Measurements from ENCODE around the gene PTPRM. TPM values are rescaled to one million over a fixed set of nuclear protein-coding genes. Genes with fewer than 3 reads are reported as not detected.

Gene PTPRM
- polyA plus RNA-seq, 1 donor (not counting 4 experiments of a cell fraction or from before 2014, with no cell fraction given): 54.5 TPM

DNA sequence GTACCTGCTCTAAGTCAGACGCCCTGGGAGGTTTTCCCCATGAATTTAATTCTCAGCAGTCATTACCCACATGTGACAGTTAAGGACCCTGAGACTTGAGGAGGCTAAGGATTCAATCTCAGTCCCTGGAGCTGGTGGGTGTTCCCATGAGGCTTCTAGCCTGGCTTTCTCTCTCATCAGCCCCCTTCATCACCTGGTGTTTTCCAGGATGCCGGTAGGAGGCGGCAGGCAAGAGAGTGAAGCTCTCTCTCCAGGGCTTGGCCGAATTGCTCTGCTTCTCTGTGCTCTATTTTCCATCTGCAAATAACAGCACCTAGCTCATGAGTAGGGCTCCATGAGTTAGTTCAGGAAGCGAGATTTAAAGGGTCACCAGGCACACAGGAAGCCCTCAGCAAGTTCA, 241.9 kb downstream of the PTPRM start:
- Histone ChIP-seq H3K9me3 (ENCODE audit: control insufficient read depth, low read depth, low read length) (no peaks in the 10 kb centered on the region), H3K4me3 (ENCODE audit: control insufficient read depth in 2 of 3, extremely low read depth in 1 of 3, insufficient read depth in 2 of 3, low read depth in 1 of 3, low read length in 3 of 3) (no peak overlapping the region), H3K9ac (ENCODE audit: control insufficient read depth, extremely low read depth, insufficient read depth, low read length) (no peak overlapping the region), H3K27ac (ENCODE audit: control insufficient read depth, insufficient read depth, low read length) (no peak overlapping the region), H3K27me3 (ENCODE audit: control insufficient read depth, extremely low read depth, insufficient read depth, low read length) (no peaks in the 10 kb centered on the region), H2AFZ (ENCODE audit: control insufficient read depth, low read length) (no peak overlapping the region), H3K4me2 (ENCODE audit: control insufficient read depth, extremely low read depth, insufficient read depth, low read depth, low read length) (no peak overlapping the region), H3K79me2 (ENCODE audit: control insufficient read depth, insufficient read depth, low read length) (no peaks in the 10 kb centered on the region), H3K9me1 (ENCODE audit: control insufficient read depth, extremely low read depth, insufficient read depth, low read length) (no peaks in the 10 kb centered on the region), H3K4me1 (ENCODE audit: control insufficient read depth, extremely low read depth, insufficient read depth, low read length) (peaks cover 9% of the 10 kb centered on the region), H4K20me1 (ENCODE audit: control insufficient read depth, extremely low read depth, insufficient read depth, low read length) (no peaks in the 10 kb centered on the region), H3K36me3 (ENCODE audit: control insufficient read depth in 2 of 2, extremely low read depth in 1 of 2, insufficient read depth in 2 of 2, low read length in 2 of 2) (no peaks in the 10 kb centered on the region)
- DNase-seq (ENCODE audit: low read depth, low spot score) (no peak), FAIRE-seq (no peak)
- TF ChIP-seq EZH2 (IDR thresholded peaks at IDR 0.05; ENCODE audit: low read length): no peak
- dilution Hi-C loops (cut with MboI; ENCODE audit: extremely low pct_ligation_motif_present, low sequenced_read_pairs): no loop called here

- no peaks in the 10 kb centered on the region for H3K79me2 ChIP-seq (ENCODE audit: control insufficient read depth, insufficient read depth, low read length)
- DNase-seq (ENCODE audit: low read depth, low spot score): no peak
- peaks cover 9% of the 10 kb centered on the region for H3K4me1 ChIP-seq (ENCODE audit: control insufficient read depth, extremely low read depth, insufficient read depth, low read length)
- no peaks in the 10 kb centered on the region for H3K27me3 ChIP-seq (ENCODE audit: control insufficient read depth, extremely low read depth, insufficient read depth, low read length)
- no peaks in the 10 kb centered on the region for H3K9me1 ChIP-seq (ENCODE audit: control insufficient read depth, extremely low read depth, insufficient read depth, low read length)
- H3K9ac ChIP-seq (ENCODE audit: control insufficient read depth, extremely low read depth, insufficient read depth, low read length): no peak overlapping the region
- no peak overlapping the region for H3K4me3 ChIP-seq (ENCODE audit: control insufficient read depth in 2 of 3, extremely low read depth in 1 of 3, insufficient read depth in 2 of 3, low read depth in 1 of 3, low read length in 3 of 3)
- dilution Hi-C loops (cut with MboI; ENCODE audit: extremely low pct_ligation_motif_present, low sequenced_read_pairs): no loop called here
- no peak overlapping the region for H3K27ac ChIP-seq (ENCODE audit: control insufficient read depth, insufficient read depth, low read length)
- no peak overlapping the region for H2AFZ ChIP-seq (ENCODE audit: control insufficient read depth, low read length)
- no peaks in the 10 kb centered on the region for H3K9me3 ChIP-seq (ENCODE audit: control insufficient read depth, low read depth, low read length)
- no peak overlapping the region for H3K4me2 ChIP-seq (ENCODE audit: control insufficient read depth, extremely low read depth, insufficient read depth, low read depth, low read length)
- no peaks in the 10 kb centered on the region for H3K36me3 ChIP-seq (ENCODE audit: control insufficient read depth in 2 of 2, extremely low read depth in 1 of 2, insufficient read depth in 2 of 2, low read length in 2 of 2)
- TF ChIP-seq CTCF (optimal IDR thresholded peaks at IDR 0.05 in 1 of 3, IDR thresholded peaks at IDR 0.05 in 1 of 3, conservative IDR thresholded peaks at IDR 0.05 in 1 of 3; ENCODE audit: extremely low read depth in 1 of 3, insufficient read depth in 2 of 3, low read length in 3 of 3) (no peak), EZH2 (IDR thresholded peaks at IDR 0.05; ENCODE audit: low read length) (no peak)
- no peaks in the 10 kb centered on the region for H4K20me1 ChIP-seq (ENCODE audit: control insufficient read depth, extremely low read depth, insufficient read depth, low read length)
- no peak for FAIRE-seq
Measured at GRCh38 chr18:7809455-7809854, 242.3 kb downstream of the PTPRM start.

GRCh38 chr18:7809978-7810377, 242.9 kb downstream of the PTPRM start:
- Histone ChIP-seq H3K4me2 (ENCODE audit: control insufficient read depth, extremely low read depth, insufficient read depth, low read depth, low read length) (no peak overlapping the region), H3K9me3 (ENCODE audit: control insufficient read depth, low read depth, low read length) (peaks cover under 1% of the 10 kb centered on the region), H3K36me3 (ENCODE audit: control insufficient read depth in 2 of 2, extremely low read depth in 1 of 2, insufficient read depth in 2 of 2, low read length in 2 of 2) (no peaks in the 10 kb centered on the region), H3K9me1 (ENCODE audit: control insufficient read depth, extremely low read depth, insufficient read depth, low read length) (no peaks in the 10 kb centered on the region), H4K20me1 (ENCODE audit: control insufficient read depth, extremely low read depth, insufficient read depth, low read length) (no peaks in the 10 kb centered on the region), H2AFZ (ENCODE audit: control insufficient read depth, low read length) (no peak overlapping the region), H3K4me1 (ENCODE audit: control insufficient read depth, extremely low read depth, insufficient read depth, low read length) (peaks cover 9% of the 10 kb centered on the region), H3K9ac (ENCODE audit: control insufficient read depth, extremely low read depth, insufficient read depth, low read length) (no peak overlapping the region), H3K27ac (ENCODE audit: control insufficient read depth, insufficient read depth, low read length) (no peak overlapping the region), H3K4me3 (ENCODE audit: control insufficient read depth in 2 of 3, extremely low read depth in 1 of 3, insufficient read depth in 2 of 3, low read depth in 1 of 3, low read length in 3 of 3) (no peak overlapping the region), H3K79me2 (ENCODE audit: control insufficient read depth, insufficient read depth, low read length) (no peaks in the 10 kb centered on the region), H3K27me3 (ENCODE audit: control insufficient read depth, extremely low read depth, insufficient read depth, low read length) (no peaks in the 10 kb centered on the region)
- DNase-seq (ENCODE audit: low read depth, low spot score): no peak
- no peak for FAIRE-seq
- dilution Hi-C loops (cut with MboI; ENCODE audit: extremely low pct_ligation_motif_present, low sequenced_read_pairs): no loop called here
- no peak for TF ChIP-seq CTCF (optimal IDR thresholded peaks at IDR 0.05 in 1 of 3, IDR thresholded peaks at IDR 0.05 in 1 of 3, conservative IDR thresholded peaks at IDR 0.05 in 1 of 3; ENCODE audit: extremely low read depth in 1 of 3, insufficient read depth in 2 of 3, low read length in 3 of 3)
- TF ChIP-seq EZH2 (IDR thresholded peaks at IDR 0.05; ENCODE audit: low read length): no peak
